Fibroblast of lung (primary cell): Measurements from ENCODE around the gene RBM45. TPM values are rescaled to one million over a fixed set of nuclear protein-coding genes. Genes with fewer than 3 reads are reported as not detected.
"Not testable (repeated sequence)": the region's sequence is repeated elsewhere in the genome, so short reads cannot be mapped to it uniquely, and the experiment has no call there.

Experiments used
- DNase-seq, 2 donors: peaks; one replicate each; pipeline versions ENCODE4 v3.0.0 to v3.0.0-alpha.2; 2010; ENCODE audit warnings: low read depth in 2 of 2
- H2AFZ ChIP-seq: 2 replicates; pipeline ENCODE4 v1.5.1; 2012; ENCODE audit warnings: low read length, control low read depth, inconsistent platforms
- H3K27ac ChIP-seq: 2 replicates; pipeline ENCODE4 v1.5.1; 2011; ENCODE audit warnings: low read length, control low read depth; ENCODE audit not compliant: insufficient read depth
- H3K27me3 ChIP-seq: 2 replicates; pipeline ENCODE4 v1.5.1; 2011; ENCODE audit warnings: mild to moderate bottlenecking, low read length; ENCODE audit not compliant: control insufficient read depth, insufficient read depth
- H3K36me3 ChIP-seq: 2 replicates; pipeline ENCODE4 v1.5.1; 2011; ENCODE audit warnings: low read length; ENCODE audit not compliant: control insufficient read depth, insufficient read depth
- H3K4me1 ChIP-seq: 2 replicates; pipeline ENCODE4 v1.5.1; 2011; ENCODE audit warnings: low read length; ENCODE audit not compliant: control insufficient read depth, insufficient read depth; ENCODE audit errors: extremely low read depth
- H3K4me2 ChIP-seq: 2 replicates; pipeline ENCODE4 v1.5.1; 2011; ENCODE audit warnings: low read length, control low read depth; ENCODE audit not compliant: insufficient read depth; ENCODE audit errors: extremely low read depth
- H3K4me3 ChIP-seq, 4 experiments: fragments of 200-600 bp in 1 of 4; sonication (generic) in 1 of 4; replicated peaks in 1 of 4; 2 replicates each; pipeline ENCODE4 v1.5.1; 2011 to 2016; ENCODE audit warnings: low read length in 4 of 4, low read depth in 3 of 4, mild to moderate bottlenecking in 3 of 4, control low read depth in 2 of 4, inconsistent platforms in 1 of 4, mixed read lengths in 1 of 4; ENCODE audit not compliant: insufficient read depth in 1 of 4; ENCODE audit errors: control extremely low read depth in 1 of 4
- H3K79me2 ChIP-seq: 2 replicates; pipeline ENCODE4 v1.5.1; 2012; ENCODE audit warnings: mild to moderate bottlenecking, low read length, inconsistent platforms; ENCODE audit not compliant: control insufficient read depth, insufficient read depth
- H3K9ac ChIP-seq: 2 replicates; pipeline ENCODE4 v1.5.1; 2011; ENCODE audit warnings: mild to moderate bottlenecking, low read length, control low read depth; ENCODE audit not compliant: insufficient read depth
- H3K9me3 ChIP-seq: 2 replicates; pipeline ENCODE4 v1.5.1; 2012; ENCODE audit warnings: low read depth, low read length; ENCODE audit not compliant: control insufficient read depth, insufficient read depth
- H4K20me1 ChIP-seq: 2 replicates; pipeline ENCODE4 v1.5.1; 2011; ENCODE audit warnings: low read length; ENCODE audit not compliant: control insufficient read depth, insufficient read depth; ENCODE audit errors: extremely low read depth
- CTCF ChIP-seq, 2 donors: IDR thresholded peaks in 1 of 2; conservative IDR thresholded peaks in 1 of 2; 1 replicate in 1 of 2; 2 replicates in 1 of 2; pipeline ENCODE4 v1.5.1; 2011 to 2012; ENCODE audit warnings: low read length in 2 of 2, control low read depth in 1 of 2, inconsistent platforms in 1 of 2, low read depth in 1 of 2, mild to moderate bottlenecking in 1 of 2
- EZH2 ChIP-seq: IDR thresholded peaks from 2 replicates; pipeline ENCODE4 v1.5.1; 2012; ENCODE audit warnings: low read length, control low read depth, mild to moderate bottlenecking; ENCODE audit errors: missing control alignments
- polyA plus RNA-seq, 2 donors: library from polyadenylated mRNA; depleted of rRNA in 1 of 2; stranded (reverse) in 1 of 2; unstranded in 1 of 2; fragments of >200 nt; gene quantifications; 2 replicates each; pipeline ENCODE4 v1.2.1, GENCODE V29; 2011 to 2012; ENCODE audit warnings: missing spikeins in 1 of 2
- total RNA-seq: library from RNA; depleted of rRNA; stranded (reverse); fragments of >200 nt; gene quantifications from 2 replicates; pipeline ENCODE4 v1.2.1, GENCODE V29; 2014

Gene RBM45
- total and polyA plus RNA-seq, 2 donors (not counting 1 experiment from before 2014, with no cell fraction given), result 22.8 to 23.5 TPM

- DNase-seq, result no peak
- no peak overlapping the region for H2AFZ ChIP-seq
- H3K9ac ChIP-seq, result no peak overlapping the region
- no peak overlapping the region for H3K4me3 ChIP-seq
- H3K27me3 ChIP-seq, result no peaks in the 10 kb centered on the region
- no peaks in the 10 kb centered on the region for H4K20me1 ChIP-seq
- no peaks in the 10 kb centered on the region for H3K9me3 ChIP-seq
- no peak overlapping the region for H3K27ac ChIP-seq
- H3K36me3 ChIP-seq, result no peaks in the 10 kb centered on the region
- H3K79me2 ChIP-seq, result no peaks in the 10 kb centered on the region
- H3K4me2 ChIP-seq, result no peak overlapping the region
- no peak for TF ChIP-seq CTCF (conservative IDR thresholded peaks at IDR 0.05 in 1 of 2, IDR thresholded peaks at IDR 0.05 in 1 of 2; ENCODE audit: low read depth in 1 of 2, low read length in 2 of 2)
- no peak for TF ChIP-seq EZH2
- no peaks in the 10 kb centered on the region for H3K4me1 ChIP-seq
These were observed 40.7 kb downstream of the RBM45 start for GRCh38 chr2:178152977-178153376.

GRCh38 chr2:178153878-178154277, 41.6 kb downstream of the RBM45 start:
- H4K20me1 ChIP-seq, H3K9me3 ChIP-seq, H3K79me2 ChIP-seq, H3K9ac ChIP-seq, H2AFZ ChIP-seq, H3K27me3 ChIP-seq, H3K36me3 ChIP-seq, H3K27ac ChIP-seq, H3K4me2 ChIP-seq, H3K4me1 ChIP-seq, DNase-seq, H3K4me3 ChIP-seq: not testable (repeated sequence)

GRCh38 chr2:178155524-178155923, 43.3 kb downstream of the RBM45 start:
- H3K27me3 ChIP-seq, result no peaks in the 10 kb centered on the region
- no peaks in the 10 kb centered on the region for H4K20me1 ChIP-seq
- H3K4me2 ChIP-seq, result no peak overlapping the region
- no peak overlapping the region for H3K9ac ChIP-seq
- H3K4me1 ChIP-seq, result no peaks in the 10 kb centered on the region
- TF ChIP-seq EZH2, result no peak
- no peak for TF ChIP-seq CTCF (conservative IDR thresholded peaks at IDR 0.05 in 1 of 2, IDR thresholded peaks at IDR 0.05 in 1 of 2; ENCODE audit: low read depth in 1 of 2, low read length in 2 of 2)
- no peaks in the 10 kb centered on the region for H3K9me3 ChIP-seq
- no peak overlapping the region for H2AFZ ChIP-seq
- no peaks in the 10 kb centered on the region for H3K36me3 ChIP-seq
- DNase-seq, result no peak
- H3K4me3 ChIP-seq, result no peak overlapping the region
- H3K27ac ChIP-seq, result no peak overlapping the region
- H3K79me2 ChIP-seq, result no peaks in the 10 kb centered on the region
